Naive thymus-derived CD4-positive, alpha-beta T cell (primary cell): Measurements from ENCODE around the gene SELENOI. TPM values are rescaled to one million over a fixed set of nuclear protein-coding genes. Genes with fewer than 3 reads are reported as not detected.
"Not testable (repeated sequence)": the region's sequence is repeated elsewhere in the genome, so short reads cannot be mapped to it uniquely, and the experiment has no call there.

Experiments used
- ATAC-seq: fragments of 150-1000 bp; cut with Tn5 transposase; 2 replicates; pipeline ENCODE4 v1.10.0; 2021; ENCODE audit warnings: mild to moderate bottlenecking, moderate library complexity
- CTCF ChIA-PET: fragments of 350-600 bp; sonication (Branson Sonifier 250); formaldehyde crosslinking; loops from one replicate; lab custom pipeline; 2021; ENCODE audit warnings: antibody characterized with exemption; lab: Charles Lee
- POLR2A ChIA-PET: fragments of 350-600 bp; sonication (Branson Sonifier 250); formaldehyde crosslinking; loops from one replicate; lab custom pipeline; 2021; ENCODE audit warnings: antibody characterized with exemption, inconsistent platforms; lab: Charles Lee
- DNase-seq, 9 donors: peaks; one replicate each; pipeline versions ENCODE4 v3.0.0 to v3.0.0-alpha.2; 2020 to 2022; ENCODE audit warnings: mixed read lengths in 1 of 9
- H3K27ac ChIP-seq: one replicate; pipeline ENCODE4 v1.7.0; 2013; ENCODE audit warnings: mild to moderate bottlenecking, low read depth, low read length, moderate library complexity
- H3K27me3 ChIP-seq, 2 donors: one replicate each; pipeline ENCODE4 v1.7.0; 2013; ENCODE audit warnings: low read length in 2 of 2, mild to moderate bottlenecking in 2 of 2, moderate library complexity in 2 of 2; ENCODE audit not compliant: control insufficient read depth in 2 of 2, insufficient read depth in 2 of 2
- H3K36me3 ChIP-seq, 3 experiments: 1 replicate in 2 of 3; 2 replicates in 1 of 3; pipeline ENCODE4 v1.7.0; 2013; ENCODE audit warnings: low read length in 3 of 3, mild to moderate bottlenecking in 3 of 3, moderate library complexity in 1 of 3; ENCODE audit not compliant: insufficient read depth in 3 of 3, control insufficient read depth in 2 of 3
- H3K4me1 ChIP-seq, 2 donors: one replicate each; pipeline ENCODE4 v1.7.0; 2013; ENCODE audit warnings: low read length in 2 of 2, mild to moderate bottlenecking in 2 of 2, moderate library complexity in 1 of 2; ENCODE audit not compliant: control insufficient read depth in 2 of 2, insufficient read depth in 2 of 2
- H3K4me3 ChIP-seq: 2 replicates; pipeline ENCODE4 v1.7.0; 2013; ENCODE audit warnings: mild to moderate bottlenecking, low read length
- H3K9me3 ChIP-seq, 3 experiments: 1 replicate in 2 of 3; 2 replicates in 1 of 3; pipeline ENCODE4 v1.7.0; 2013; ENCODE audit warnings: low read length in 3 of 3; ENCODE audit not compliant: control insufficient read depth in 2 of 3
- H3K27ac Mint-ChIP-seq, 9 donors: one replicate each; pipeline ENCODE4 v1.8.0; 2020 to 2022; ENCODE audit warnings: mixed read lengths in 9 of 9, mild to moderate bottlenecking in 8 of 9, moderate library complexity in 5 of 9, inconsistent platforms in 2 of 9
- H3K27me3 Mint-ChIP-seq, 5 donors: one replicate each; pipeline ENCODE4 v1.8.0; 2021 to 2022; ENCODE audit warnings: mixed read lengths in 5 of 5, mild to moderate bottlenecking in 1 of 5
- H3K36me3 Mint-ChIP-seq, 5 donors: one replicate each; pipeline ENCODE4 v1.8.0; 2020 to 2022; ENCODE audit warnings: mixed read lengths in 5 of 5, mild to moderate bottlenecking in 3 of 5, inconsistent platforms in 1 of 5
- H3K4me1 Mint-ChIP-seq, 7 donors: one replicate each; pipeline ENCODE4 v1.8.0; 2020 to 2022; ENCODE audit warnings: mixed read lengths in 7 of 7, mild to moderate bottlenecking in 3 of 7, inconsistent platforms in 1 of 7
- H3K4me3 Mint-ChIP-seq, 10 donors: one replicate each; pipeline ENCODE4 v1.8.0; 2020 to 2022; ENCODE audit warnings: mild to moderate bottlenecking in 10 of 10, mixed read lengths in 10 of 10, moderate library complexity in 6 of 10, inconsistent platforms in 2 of 10
- H3K9me3 Mint-ChIP-seq, 11 donors: one replicate each; pipeline ENCODE4 v1.8.0; 2020 to 2022; ENCODE audit warnings: mixed read lengths in 11 of 11, mild to moderate bottlenecking in 4 of 11, inconsistent platforms in 1 of 11, moderate library complexity in 1 of 11
- intact Hi-C, 2 donors: fragments of 100-400 bp; cut with micrococcal nuclease; formaldehyde crosslinking; loops; one replicate each; pipeline ENCODE4 v1.15.1; 2023
- polyA plus RNA-seq, 2 donors: library from polyadenylated mRNA; unstranded; fragments of 300-500 nt; fragmentation: Illumina TruSeq; gene quantifications; one replicate each; pipeline ENCODE4 v1.2.3, GENCODE V29; 2021
- total RNA-seq, 6 experiments: library from RNA in 5 of 6; stranded (reverse) in 5 of 6; gene quantifications; 1 replicate in 5 of 6; 2 replicates in 1 of 6; pipeline ENCODE4 v1.2.3 and lab custom pipeline; 2021 to 2026

SELENOI gene
- total and polyA plus RNA-seq, 7 experiments from 2014 or later, result 3.4 to 33.6 (median 19.3) TPM

- POLR2A ChIA-PET, result no interaction called here
- Histone ChIP-seq H3K27me3 (no peaks in the 10 kb centered on the region), H3K9me3 (no peaks in the 10 kb centered on the region), H3K4me1 (peaks cover 0 to 6% of the 10 kb centered on the region in 2 donors), H3K36me3 (no peaks in the 10 kb centered on the region), H3K4me3 (no peak overlapping the region), H3K27ac (no peak overlapping the region)
- H3K27me3 Mint-ChIP-seq, result peaks cover 0 to 4% (median 0%) of the 10 kb centered on the region in 5 donors
- H3K4me1 Mint-ChIP-seq, result peaks cover 3 to 19% (median 9%) of the 10 kb centered on the region in 7 donors
- DNase-seq, result peak; percentile 62 to 81 (median 76)
- intact Hi-C loops, result loop anchor here (1.0 to 5.0 kb wide), 11 partner anchors 15 to 379 kb away; partner anchors contain the start of genes HADHA (in 2 of the 2) and HADHB (in 2 of the 2)
- peak; percentile 99 for ATAC-seq
- peak overlapping the region in 3 of 9 donors; percentile 19 to 58 (median 25) for H3K27ac Mint-ChIP-seq
- peaks cover 0 to 3% (median 0%) of the 10 kb centered on the region in 5 donors for H3K36me3 Mint-ChIP-seq
- no peaks in the 10 kb centered on the region for H3K9me3 Mint-ChIP-seq
- H3K4me3 Mint-ChIP-seq, result peak overlapping the region in 4 of 10 donors; percentile 6 to 41 (median 19)
- CTCF ChIA-PET, result interaction anchor here (0.6 to 2.3 kb wide), 7 partner anchors 20 to 339 kb away, joined by 3 to 6 read pairs (median 4); partner anchors contain the start of genes HADHA and HADHB
Measured at GRCh38 chr2:26330114-26330549, 15.8 kb upstream of the SELENOI start.

DNA sequence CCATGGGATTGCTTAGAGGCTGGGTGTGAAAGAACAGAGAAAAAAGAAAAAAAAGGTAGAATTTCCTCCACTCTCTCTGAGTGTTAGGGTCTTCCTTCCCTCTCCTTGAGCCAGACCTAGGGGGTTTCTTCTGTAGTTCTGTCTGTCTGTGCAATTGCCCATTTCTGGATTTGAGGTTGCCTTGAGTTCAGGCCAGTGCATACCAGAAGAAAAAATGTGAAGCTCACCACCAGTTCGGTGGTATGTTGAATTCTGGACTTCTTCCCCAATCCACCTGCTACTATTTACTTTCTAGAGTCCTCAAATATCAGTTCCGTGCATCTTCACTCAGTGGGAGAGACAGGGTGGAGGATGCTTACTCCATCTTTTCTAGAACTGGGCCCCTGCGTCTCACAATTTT is 15.3 kb upstream of the SELENOI start:
- Mint-ChIP-seq H3K36me3 (peaks cover 0 to 3% (median 0%) of the 10 kb centered on the region in 5 donors), H3K4me1 (peaks cover 3 to 19% (median 9%) of the 10 kb centered on the region in 7 donors)

GRCh38 chr2:26331321-26331720 is 14.6 kb upstream of the SELENOI start:
- H3K9me3 Mint-ChIP-seq, H3K9me3 ChIP-seq, ATAC-seq, H3K27ac Mint-ChIP-seq, H3K4me3 ChIP-seq, H3K27me3 Mint-ChIP-seq, H3K27me3 ChIP-seq, H3K36me3 Mint-ChIP-seq, H3K4me1 ChIP-seq, H3K27ac ChIP-seq, H3K36me3 ChIP-seq, H3K4me3 Mint-ChIP-seq, DNase-seq: not testable (repeated sequence)
- CTCF ChIA-PET, result interaction anchor here (0.6 to 2.3 kb wide), 9 partner anchors 28 to 340 kb away, joined by 3 to 6 read pairs (median 3); partner anchors contain the start of genes HADHA and HADHB
- POLR2A ChIA-PET, result interaction anchor here (0.7 kb wide), 1 partner anchor 33 kb away, joined by 4 read pairs; no protein-coding TSS in a partner anchor
- H3K4me1 Mint-ChIP-seq, result peaks cover 3 to 17% (median 11%) of the 10 kb centered on the region in 7 donors
- intact Hi-C loops, result loop anchor here (2.0 to 5.0 kb wide), 5 partner anchors 136 to 245 kb away; no protein-coding TSS in a partner anchor

More for the DNA sequence above, 15.3 kb upstream of the SELENOI start:
- intact Hi-C loops, result loop anchor here (1.0 to 5.0 kb wide), 11 partner anchors 15 to 379 kb away; partner anchors contain the start of genes HADHA (in 2 of the 2) and HADHB (in 2 of the 2)
- H3K36me3 ChIP-seq, result no peaks in the 10 kb centered on the region
- H3K9me3 ChIP-seq, result no peaks in the 10 kb centered on the region
- Mint-ChIP-seq H3K4me3 (no peak overlapping the region), H3K27ac (no peak overlapping the region), H3K9me3 (no peaks in the 10 kb centered on the region), H3K27me3 (peaks cover 0 to 4% (median 0%) of the 10 kb centered on the region in 5 donors)
- CTCF ChIA-PET, result interaction anchor here (0.6 to 2.3 kb wide), 8 partner anchors 19 to 339 kb away, joined by 3 to 6 read pairs (median 3); partner anchors contain the start of genes HADHA and HADHB
- no peak overlapping the region for H3K27ac ChIP-seq
- peaks cover 0 to 6% of the 10 kb centered on the region in 2 donors for H3K4me1 ChIP-seq
- ATAC-seq (no peak), DNase-seq (no peak)
- POLR2A ChIA-PET, result interaction anchor here (0.7 kb wide), 1 partner anchor 32 kb away, joined by 4 read pairs; no protein-coding TSS in a partner anchor
- H3K27me3 ChIP-seq, result no peaks in the 10 kb centered on the region
- no peak overlapping the region for H3K4me3 ChIP-seq

GRCh38 chr2:26333293-26333692 is 12.7 kb upstream of the SELENOI start:
- DNase-seq (no peak), ATAC-seq (no peak)
- intact Hi-C loops, result loop anchor here in 1 of 2 donors (5.0 kb wide), 1 partner anchor 134 kb away; no protein-coding TSS in a partner anchor
- Mint-ChIP-seq H3K27me3 (peaks cover 0 to 4% (median 0%) of the 10 kb centered on the region in 5 donors), H3K9me3 (no peaks in the 10 kb centered on the region), H3K4me1 (peaks cover 3 to 14% (median 11%) of the 10 kb centered on the region in 7 donors), H3K36me3 (peaks cover 0 to 3% (median 0%) of the 10 kb centered on the region in 5 donors), H3K27ac (peak overlapping the region in 2 of 9 donors; percentile 15 to 41), H3K4me3 (no peak overlapping the region)
- Histone ChIP-seq H3K9me3 (no peaks in the 10 kb centered on the region), H3K27me3 (no peaks in the 10 kb centered on the region), H3K4me3 (no peak overlapping the region), H3K4me1 (peaks cover 0 to 6% of the 10 kb centered on the region in 2 donors), H3K36me3 (no peaks in the 10 kb centered on the region), H3K27ac (no peak overlapping the region)
- POLR2A ChIA-PET, result no interaction called here
- CTCF ChIA-PET, result no interaction called here

GRCh38 chr2:26335231-26335630 is 10.7 kb upstream of the SELENOI start:
- DNase-seq, result no peak
- Histone ChIP-seq H3K4me3 (no peak overlapping the region), H3K4me1 (peaks cover 0 to 3% of the 10 kb centered on the region in 2 donors), H3K36me3 (no peaks in the 10 kb centered on the region), H3K27me3 (no peaks in the 10 kb centered on the region), H3K27ac (no peak overlapping the region), H3K9me3 (no peaks in the 10 kb centered on the region)
- Mint-ChIP-seq H3K9me3 (no peaks in the 10 kb centered on the region), H3K4me1 (peaks cover 0 to 12% (median 6%) of the 10 kb centered on the region in 7 donors), H3K4me3 (no peak overlapping the region), H3K36me3 (peaks cover 0 to 7% (median 0%) of the 10 kb centered on the region in 5 donors), H3K27me3 (peaks cover 0 to 4% (median 0%) of the 10 kb centered on the region in 5 donors), H3K27ac (no peak overlapping the region)
- CTCF ChIA-PET, result interaction anchor here (0.5 kb wide), 1 partner anchor 883 kb away, joined by 5 read pairs; no protein-coding TSS in a partner anchor
- no peak for ATAC-seq
- intact Hi-C loops, result no loop called here
- POLR2A ChIA-PET, result interaction anchor here (1.6 kb wide), 1 partner anchor 11 kb away, joined by 4 read pairs; the partner anchor contains the start of genes ADGRF3 and SELENOI

GRCh38 chr2:26336719-26337118 is 9.2 kb upstream of the SELENOI start:
- intact Hi-C loops, result no loop called here
- H3K27me3 ChIP-seq, result no peaks in the 10 kb centered on the region
- H3K36me3 ChIP-seq, result no peaks in the 10 kb centered on the region
- ChIA-PET POLR2A (interaction anchor here (0.6 to 1.2 kb wide), 2 partner anchors 9 to 59 kb away, joined by 3 to 4 read pairs; partner anchors contain the start of gene SELENOI), CTCF (no interaction called here)
- Mint-ChIP-seq H3K36me3 (peaks cover 0 to 7% (median 0%) of the 10 kb centered on the region in 5 donors), H3K4me1 (peaks cover 0 to 12% (median 4%) of the 10 kb centered on the region in 7 donors), H3K4me3 (no peak overlapping the region), H3K27ac (peak overlapping the region in 1 of 9 donors; percentile 31), H3K27me3 (peaks cover 0 to 4% (median 0%) of the 10 kb centered on the region in 5 donors), H3K9me3 (no peaks in the 10 kb centered on the region)
- no peak overlapping the region for H3K27ac ChIP-seq
- ATAC-seq (no peak), DNase-seq (no peak)
- no peaks in the 10 kb centered on the region for H3K9me3 ChIP-seq
- H3K4me1 ChIP-seq, result no peaks in the 10 kb centered on the region
- no peak overlapping the region for H3K4me3 ChIP-seq
